ENCODE measurements around the gene SLC35G1. TPM values are rescaled to one million over a fixed set of nuclear protein-coding genes. Genes with fewer than 3 reads are reported as not detected.

SLC35G1 gene
- total RNA-seq, 2 donors from 2014 or later: 11.3 to 14.2 TPM

DNA sequence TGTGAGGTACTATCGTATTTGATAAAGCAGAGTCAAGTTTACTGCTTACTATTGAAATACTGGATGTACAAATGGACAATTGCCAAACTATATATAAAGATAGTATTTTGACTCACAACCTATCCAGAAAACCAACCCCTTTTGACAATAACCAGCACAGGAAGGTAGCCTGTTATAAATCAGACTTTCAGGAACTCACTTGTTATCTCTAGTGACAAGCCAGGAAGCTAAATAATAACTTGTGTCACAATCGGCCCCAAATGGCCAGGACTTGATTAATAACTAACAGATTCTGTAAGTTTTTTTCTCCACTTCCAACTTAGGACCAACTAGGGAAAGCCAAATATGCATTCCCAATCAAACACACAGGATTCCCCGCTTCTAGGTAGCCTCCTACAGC lies 38.8 kb upstream of the SLC35G1 start:
- Mint-ChIP-seq H3K4me3 (no peak overlapping the region), H3K4me1 (no peaks in the 10 kb centered on the region), H3K27me3 (ENCODE audit: insufficient read depth) (peaks cover 3% of the 10 kb centered on the region), H3K27ac (no peak overlapping the region), H3K36me3 (ENCODE audit: low read depth) (no peaks in the 10 kb centered on the region), H3K9me3 (peaks cover 15% of the 10 kb centered on the region)
- no peak overlapping the region for H3K27ac ChIP-seq (ENCODE audit: low read depth, low read length)
- no peaks in the 10 kb centered on the region for H3K36me3 ChIP-seq (ENCODE audit: control insufficient read depth, insufficient read depth, low read length)
- no peak for DNase-seq
- H3K27me3 ChIP-seq (ENCODE audit: control insufficient read depth, insufficient read depth, low read length, poor library complexity, severe bottlenecking): no peaks in the 10 kb centered on the region
- peaks cover 10% of the 10 kb centered on the region for H3K9me3 ChIP-seq (ENCODE audit: control insufficient read depth, low read length)
- WGBS, 2 experiments (ENCODE audit: insufficient coverage in 1 of 2, insufficient read length in 1 of 2): 89% methylated on average over 2 of the region's 3 CpGs; no CpG with 5 or more reads in 1 of the 2 experiments
- no peak overlapping the region for H3K9ac ChIP-seq (ENCODE audit: extremely low read depth, low read length, poor library complexity, severe bottlenecking)
- H3K4me1 ChIP-seq (ENCODE audit: control insufficient read depth, insufficient read depth, low read length): no peaks in the 10 kb centered on the region
- H3K4me3 ChIP-seq (ENCODE audit: low read length): no peak overlapping the region
- TF ChIP-seq, protein P1, sequence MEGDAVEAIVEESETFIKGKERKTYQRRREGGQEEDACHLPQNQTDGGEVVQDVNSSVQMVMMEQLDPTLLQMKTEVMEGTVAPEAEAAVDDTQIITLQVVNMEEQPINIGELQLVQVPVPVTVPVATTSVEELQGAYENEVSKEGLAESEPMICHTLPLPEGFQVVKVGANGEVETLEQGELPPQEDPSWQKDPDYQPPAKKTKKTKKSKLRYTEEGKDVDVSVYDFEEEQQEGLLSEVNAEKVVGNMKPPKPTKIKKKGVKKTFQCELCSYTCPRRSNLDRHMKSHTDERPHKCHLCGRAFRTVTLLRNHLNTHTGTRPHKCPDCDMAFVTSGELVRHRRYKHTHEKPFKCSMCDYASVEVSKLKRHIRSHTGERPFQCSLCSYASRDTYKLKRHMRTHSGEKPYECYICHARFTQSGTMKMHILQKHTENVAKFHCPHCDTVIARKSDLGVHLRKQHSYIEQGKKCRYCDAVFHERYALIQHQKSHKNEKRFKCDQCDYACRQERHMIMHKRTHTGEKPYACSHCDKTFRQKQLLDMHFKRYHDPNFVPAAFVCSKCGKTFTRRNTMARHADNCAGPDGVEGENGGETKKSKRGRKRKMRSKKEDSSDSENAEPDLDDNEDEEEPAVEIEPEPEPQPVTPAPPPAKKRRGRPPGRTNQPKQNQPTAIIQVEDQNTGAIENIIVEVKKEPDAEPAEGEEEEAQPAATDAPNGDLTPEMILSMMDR (conservative IDR thresholded peaks at IDR 0.05): no peak

DNA sequence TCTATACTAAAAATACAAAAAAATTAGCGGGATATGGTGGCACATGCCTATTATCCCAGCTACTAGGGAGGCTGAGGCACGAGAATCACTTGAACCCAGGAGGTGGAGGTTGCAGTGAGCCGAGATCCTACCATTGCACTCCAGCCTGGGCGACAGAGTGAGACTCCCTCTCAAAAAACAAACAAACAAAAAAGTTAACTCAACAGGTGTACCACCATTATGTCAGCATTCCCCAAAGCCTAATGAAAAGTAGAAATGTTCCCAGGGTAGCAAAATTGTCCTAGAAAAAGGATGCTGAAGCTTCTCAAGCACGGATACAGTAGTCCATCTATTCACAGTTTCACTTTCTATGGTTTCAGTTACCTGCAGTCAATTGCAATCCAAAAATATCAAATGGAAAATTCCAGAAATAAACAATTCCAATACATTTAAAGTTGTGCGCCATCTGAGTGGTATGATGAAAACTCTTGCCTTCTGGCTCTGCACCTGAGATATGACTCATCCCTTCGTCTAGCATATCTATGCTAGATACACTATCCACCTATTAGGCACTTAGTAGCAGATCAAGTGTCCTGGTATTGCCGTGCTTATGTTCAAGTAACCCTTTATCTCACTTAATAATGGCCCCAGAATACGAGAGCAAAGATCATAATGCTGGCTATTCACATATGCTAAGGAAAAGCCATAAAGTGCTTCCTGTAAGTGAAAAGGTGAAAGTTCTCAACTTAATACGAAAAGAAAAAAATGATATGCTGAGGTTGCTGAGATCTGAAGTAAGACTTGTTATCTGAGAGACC lies 37.2 kb upstream of the SLC35G1 start:
- no peak overlapping the region for H3K4me3 Mint-ChIP-seq
- H3K36me3 Mint-ChIP-seq (ENCODE audit: low read depth): no peaks in the 10 kb centered on the region
- WGBS, 2 experiments (ENCODE audit: insufficient coverage in 1 of 2, insufficient read length in 1 of 2): 95 to 98% methylated on average over 8 to 10 of the region's 10 CpGs
- H3K27ac Mint-ChIP-seq: no peak overlapping the region
- no peaks in the 10 kb centered on the region for H3K36me3 ChIP-seq (ENCODE audit: control insufficient read depth, insufficient read depth, low read length)
- TF ChIP-seq, protein P1 (conservative IDR thresholded peaks at IDR 0.05): no peak
- no peaks in the 10 kb centered on the region for H3K27me3 ChIP-seq (ENCODE audit: control insufficient read depth, insufficient read depth, low read length, poor library complexity, severe bottlenecking)
- H3K9me3 Mint-ChIP-seq: peaks cover 10% of the 10 kb centered on the region
- H3K27me3 Mint-ChIP-seq (ENCODE audit: insufficient read depth): peaks cover 3% of the 10 kb centered on the region
- no peak overlapping the region for H3K4me3 ChIP-seq (ENCODE audit: low read length)
- H3K9ac ChIP-seq (ENCODE audit: extremely low read depth, low read length, poor library complexity, severe bottlenecking): no peak overlapping the region
- no peak for DNase-seq
- no peaks in the 10 kb centered on the region for H3K4me1 ChIP-seq (ENCODE audit: control insufficient read depth, insufficient read depth, low read length)
- H3K9me3 ChIP-seq (ENCODE audit: control insufficient read depth, low read length): peaks cover 10% of the 10 kb centered on the region
- H3K4me1 Mint-ChIP-seq: no peaks in the 10 kb centered on the region
- H3K27ac ChIP-seq (ENCODE audit: low read depth, low read length): no peak overlapping the region

DNA sequence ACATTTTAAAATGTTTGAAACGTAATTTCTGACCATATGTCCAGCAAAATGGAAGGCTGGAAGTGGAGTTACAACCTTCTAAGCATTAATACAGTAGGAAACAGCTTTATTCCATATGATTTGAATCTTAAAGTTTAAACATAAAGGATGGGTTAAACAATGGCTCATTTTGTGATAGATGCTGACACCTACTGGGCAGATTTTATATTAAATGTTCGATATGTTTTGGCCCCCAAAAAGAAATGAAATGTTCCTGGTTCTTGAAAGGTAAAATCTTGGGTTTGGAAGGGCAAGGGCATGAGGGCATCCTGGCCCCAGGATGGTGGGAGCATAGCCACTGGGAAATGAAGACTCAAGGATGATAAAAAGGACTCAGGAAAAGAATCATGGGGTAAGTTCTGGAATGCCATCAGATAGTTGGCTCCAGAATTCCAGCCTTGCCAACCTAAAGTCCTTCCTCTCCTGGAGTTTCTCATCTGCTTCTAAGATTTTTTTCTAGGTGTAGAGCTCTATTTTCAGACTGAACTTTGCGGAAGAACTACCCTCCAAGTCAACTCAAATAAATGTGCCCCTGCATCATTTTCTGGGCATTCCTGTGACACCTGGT lies 34.6 kb upstream of the SLC35G1 start:
- Histone ChIP-seq H3K4me1 (ENCODE audit: control insufficient read depth, insufficient read depth, low read length) (no peaks in the 10 kb centered on the region), H3K27ac (ENCODE audit: low read depth, low read length) (no peak overlapping the region), H3K9me3 (ENCODE audit: control insufficient read depth, low read length) (peaks cover 11% of the 10 kb centered on the region), H3K36me3 (ENCODE audit: control insufficient read depth, insufficient read depth, low read length) (no peaks in the 10 kb centered on the region), H3K27me3 (ENCODE audit: control insufficient read depth, insufficient read depth, low read length, poor library complexity, severe bottlenecking) (no peaks in the 10 kb centered on the region), H3K4me3 (ENCODE audit: low read length) (no peak overlapping the region), H3K9ac (ENCODE audit: extremely low read depth, low read length, poor library complexity, severe bottlenecking) (no peak overlapping the region)
- no peaks in the 10 kb centered on the region for H3K27me3 Mint-ChIP-seq (ENCODE audit: insufficient read depth)
- TF ChIP-seq, protein P1 (conservative IDR thresholded peaks at IDR 0.05): peak; percentile 72
- H3K36me3 Mint-ChIP-seq (ENCODE audit: low read depth): no peaks in the 10 kb centered on the region
- H3K9me3 Mint-ChIP-seq: peaks cover 19% of the 10 kb centered on the region
- H3K4me1 Mint-ChIP-seq: no peaks in the 10 kb centered on the region
- H3K4me3 Mint-ChIP-seq: no peak overlapping the region
- no peak for DNase-seq
- H3K27ac Mint-ChIP-seq: no peak overlapping the region
- 48 to 53% methylated on average over 2 to 3 of the region's 3 CpGs for WGBS, 2 experiments (ENCODE audit: insufficient coverage in 1 of 2, insufficient read length in 1 of 2)
